Measurements from ENCODE around the gene IQGAP2.
"Not testable (repeated sequence)": the region's sequence is repeated elsewhere in the genome, so short reads cannot be mapped to it uniquely, and the experiment has no call there.

IQGAP2 gene

DNA sequence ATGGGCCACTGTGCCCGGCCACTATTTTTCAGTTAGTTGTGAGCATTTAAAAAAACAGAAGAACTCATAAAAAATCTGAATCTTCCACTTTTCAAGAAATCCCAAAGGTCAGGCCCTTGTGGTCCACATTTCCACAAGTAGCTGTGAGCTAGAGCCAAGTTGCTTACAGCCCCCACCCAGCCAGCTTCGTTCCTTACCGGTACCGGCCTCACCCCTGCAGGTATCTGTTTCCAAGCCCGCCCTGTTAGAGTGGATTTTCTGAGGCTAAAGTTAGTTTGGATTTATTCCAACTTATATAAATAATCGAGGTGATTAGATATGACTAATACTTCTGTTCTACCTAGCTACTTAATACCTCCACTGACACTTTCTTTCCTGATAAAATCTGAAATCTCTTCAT, 139.2 kb downstream of the IQGAP2 start:
- no peak for DNase-seq (ENCODE audit: low read depth in 2 of 2)

DNA sequence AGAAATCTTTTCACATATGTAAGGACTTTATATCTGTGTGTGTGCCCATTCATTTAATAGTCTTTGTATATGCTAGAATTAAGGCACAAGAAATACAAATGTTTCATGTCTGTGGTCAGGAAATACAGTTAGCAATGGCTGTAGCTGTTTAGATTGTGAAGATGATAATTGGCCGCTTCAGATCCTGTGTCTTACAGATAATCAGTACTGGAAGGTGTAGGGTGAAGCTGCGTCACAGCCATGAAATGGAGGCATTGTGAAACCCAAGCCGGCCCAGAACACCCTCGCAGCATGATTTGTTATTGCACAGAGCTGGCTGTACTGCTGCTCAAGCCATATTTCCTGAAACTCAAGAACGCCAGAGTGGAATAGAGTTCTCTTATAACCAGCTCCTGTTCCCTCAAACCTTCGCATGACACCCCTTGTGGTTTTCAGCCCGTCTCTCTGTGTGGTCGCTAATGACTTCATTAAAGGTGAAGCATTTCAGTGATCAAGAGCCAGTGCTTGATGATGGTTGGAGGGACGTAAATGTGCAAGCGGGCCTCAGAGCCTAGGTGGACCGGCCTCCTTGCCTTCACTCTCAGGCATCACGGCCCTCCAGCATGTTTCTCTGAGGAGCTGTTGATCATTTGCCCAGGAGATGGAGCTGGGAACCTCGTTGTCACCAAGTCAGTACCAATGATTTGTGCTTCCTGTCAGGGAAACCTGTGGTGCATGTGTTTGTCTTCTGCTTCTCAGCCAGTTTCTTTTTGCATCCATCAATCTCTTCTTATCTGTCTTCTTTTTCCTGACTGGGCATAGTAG, 140.0 kb downstream of the IQGAP2 start:
- no peak for DNase-seq (ENCODE audit: low read depth in 2 of 2)

- no peak for DNase-seq (ENCODE audit: low read depth in 2 of 2)
Measured at GRCh38 chr5:76544268-76544926, 141.3 kb downstream of the IQGAP2 start.

DNA sequence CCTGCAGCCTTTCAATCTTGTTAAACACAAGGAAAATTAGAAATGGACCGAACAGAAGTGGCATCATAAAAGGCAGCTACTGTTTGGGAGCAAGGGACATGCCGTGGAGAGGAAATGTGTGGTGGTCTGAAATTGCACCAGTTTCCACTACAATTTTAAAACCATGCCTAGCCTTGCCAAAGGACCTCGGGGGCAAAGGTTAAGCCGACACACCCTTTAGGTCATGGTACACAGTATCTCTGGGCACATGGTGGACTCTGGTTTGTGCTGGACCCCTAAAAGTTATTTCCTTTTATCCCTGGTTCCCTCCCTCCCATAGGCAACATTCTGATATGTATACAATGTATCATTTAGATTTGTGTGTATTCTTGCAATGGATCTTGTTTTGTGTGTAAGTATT, 142.1 kb downstream of the IQGAP2 start:
- no peak for DNase-seq (ENCODE audit: low read depth in 2 of 2)

- no peak for DNase-seq (ENCODE audit: low read depth in 2 of 2)
Measured at GRCh38 chr5:76546497-76547102, 143.5 kb downstream of the IQGAP2 start.

DNA sequence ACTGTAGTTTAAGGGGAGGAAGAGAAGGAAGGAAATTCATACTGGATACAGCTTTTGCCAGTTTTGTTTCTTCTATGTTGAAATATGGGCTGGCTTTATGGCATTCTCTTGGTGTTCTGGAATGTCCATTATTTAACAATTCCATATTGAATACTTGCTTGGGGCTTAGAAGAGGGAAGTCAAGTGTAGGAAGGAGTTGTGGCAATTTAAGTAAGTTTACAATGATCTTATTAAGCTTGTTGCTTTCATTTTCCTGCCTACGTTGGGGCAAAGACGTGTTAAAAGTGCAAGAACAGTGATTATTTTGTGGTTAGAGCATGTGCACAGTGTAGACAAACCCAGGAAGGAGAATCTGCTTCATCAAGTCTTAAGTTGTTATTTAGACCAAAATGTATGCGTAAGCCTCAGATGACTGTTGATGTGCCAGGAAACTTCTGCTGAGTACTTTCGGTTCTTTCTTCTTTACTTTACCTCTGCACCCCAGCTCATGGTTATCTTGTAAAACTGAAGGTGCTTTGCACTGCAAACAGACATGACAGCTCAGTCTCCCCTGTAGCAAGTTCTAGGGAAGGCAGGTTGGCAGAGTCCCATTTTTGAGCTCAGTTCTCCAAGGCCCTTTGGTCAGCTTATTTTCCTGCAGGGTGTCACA, 144.3 kb downstream of the IQGAP2 start:
- DNase-seq (ENCODE audit: low read depth in 2 of 2), result no peak

- no peak for DNase-seq (ENCODE audit: low read depth in 2 of 2)
Measured at GRCh38 chr5:76547891-76548524, 144.9 kb downstream of the IQGAP2 start.

DNA sequence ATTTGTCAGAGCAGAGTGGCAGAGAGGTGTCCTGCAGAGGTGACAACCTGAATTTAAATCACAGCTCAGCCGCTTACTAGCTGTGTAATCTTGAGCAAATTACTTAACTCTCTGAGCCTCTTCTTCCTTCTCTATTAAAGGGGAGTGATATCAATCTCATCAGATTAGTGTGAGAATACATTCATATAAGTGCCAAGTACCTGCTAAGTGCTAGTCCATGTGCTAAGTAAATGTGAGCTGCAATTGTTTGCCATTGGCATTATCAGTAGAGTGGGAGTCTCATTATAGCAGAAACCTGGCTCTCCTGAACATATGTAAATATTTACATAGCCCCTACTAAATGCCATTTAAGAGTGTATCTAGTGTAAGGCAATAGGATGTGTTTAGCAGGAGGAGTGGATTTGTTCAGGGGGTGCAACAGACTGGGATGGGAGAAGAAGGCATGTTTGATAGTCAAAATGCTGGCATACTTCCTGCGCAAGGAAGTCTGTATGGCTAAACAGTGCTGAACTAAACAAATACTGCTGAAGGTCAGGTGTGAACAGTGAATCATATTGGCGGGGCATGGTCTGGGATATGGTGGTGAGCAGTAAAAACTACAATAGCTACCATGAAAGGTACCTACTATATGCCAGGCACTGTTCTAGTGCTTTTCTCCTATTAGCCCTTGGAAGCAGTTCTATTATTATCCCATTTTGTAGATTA, 145.6 kb downstream of the IQGAP2 start:
- no peak for DNase-seq (ENCODE audit: low read depth in 2 of 2)

DNA sequence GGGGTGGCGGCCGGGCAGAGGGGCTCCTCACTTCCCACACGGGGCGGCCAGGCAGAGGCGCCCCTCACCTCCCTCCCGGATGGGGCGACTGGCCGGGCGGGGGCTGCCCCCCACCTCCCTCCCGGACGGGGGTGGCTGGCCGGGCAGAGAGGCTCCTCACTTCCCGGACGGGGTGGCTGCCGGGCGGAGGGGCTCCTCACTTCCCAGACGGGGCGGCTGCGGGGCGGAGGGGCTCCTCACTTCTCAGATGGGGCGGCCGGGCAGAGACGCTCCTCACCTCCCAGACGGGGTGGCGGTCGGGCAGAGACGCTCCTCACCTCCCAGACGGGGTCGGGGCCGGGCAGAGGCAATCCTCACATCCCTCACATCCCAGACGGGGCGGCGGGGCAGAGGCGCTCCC, 147.8 kb downstream of the IQGAP2 start:
- DNase-seq (ENCODE audit: low read depth in 2 of 2), result not testable (repeated sequence)

DNA sequence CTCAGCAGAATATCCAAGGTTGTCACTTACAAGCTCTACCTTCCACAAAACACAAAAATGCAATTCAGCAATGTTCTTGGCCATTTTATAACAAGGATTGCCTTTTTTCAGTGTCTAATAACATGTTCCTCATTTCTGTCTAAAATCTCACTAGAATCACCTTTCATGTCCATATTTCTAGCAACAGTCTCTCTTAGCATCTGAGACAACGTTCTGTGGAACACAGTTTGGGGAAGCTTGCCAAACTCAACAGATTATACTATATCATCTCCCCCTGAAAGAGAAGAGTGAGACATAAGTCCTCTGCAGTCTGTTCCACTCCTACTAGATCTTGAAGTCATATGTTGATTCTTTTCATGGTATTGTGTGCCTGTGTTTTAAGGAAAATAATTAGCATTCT, 149.5 kb downstream of the IQGAP2 start:
- DNase-seq (ENCODE audit: low read depth in 2 of 2), result no peak

- DNase-seq (ENCODE audit: low read depth in 2 of 2), result no peak
Measured at GRCh38 chr5:76553251-76553650, 150.2 kb downstream of the IQGAP2 start.

GRCh38 chr5:76555114-76555513, 152.0 kb downstream of the IQGAP2 start:
- DNase-seq (ENCODE audit: low read depth in 2 of 2), result no peak

DNA sequence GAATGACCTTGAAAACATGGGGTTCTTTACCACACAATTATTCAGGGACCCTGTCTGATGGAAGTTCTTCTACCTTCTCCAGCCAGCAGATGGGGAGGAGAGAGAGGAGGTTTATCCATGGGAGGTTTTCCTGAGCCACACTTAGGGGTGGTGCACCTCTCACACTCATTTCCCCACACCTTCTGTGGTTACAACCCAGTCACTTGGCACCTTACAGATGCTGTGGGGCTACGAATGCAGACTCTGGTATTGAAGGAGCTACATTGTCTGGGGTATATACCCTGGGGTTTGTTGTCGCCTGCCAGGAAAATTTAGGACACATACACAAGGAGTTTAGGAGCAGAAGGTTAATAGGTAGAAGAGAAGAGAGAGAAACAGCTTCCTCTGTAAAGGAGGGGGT, 152.6 kb downstream of the IQGAP2 start:
- no peak for DNase-seq (ENCODE audit: low read depth in 2 of 2)

DNA sequence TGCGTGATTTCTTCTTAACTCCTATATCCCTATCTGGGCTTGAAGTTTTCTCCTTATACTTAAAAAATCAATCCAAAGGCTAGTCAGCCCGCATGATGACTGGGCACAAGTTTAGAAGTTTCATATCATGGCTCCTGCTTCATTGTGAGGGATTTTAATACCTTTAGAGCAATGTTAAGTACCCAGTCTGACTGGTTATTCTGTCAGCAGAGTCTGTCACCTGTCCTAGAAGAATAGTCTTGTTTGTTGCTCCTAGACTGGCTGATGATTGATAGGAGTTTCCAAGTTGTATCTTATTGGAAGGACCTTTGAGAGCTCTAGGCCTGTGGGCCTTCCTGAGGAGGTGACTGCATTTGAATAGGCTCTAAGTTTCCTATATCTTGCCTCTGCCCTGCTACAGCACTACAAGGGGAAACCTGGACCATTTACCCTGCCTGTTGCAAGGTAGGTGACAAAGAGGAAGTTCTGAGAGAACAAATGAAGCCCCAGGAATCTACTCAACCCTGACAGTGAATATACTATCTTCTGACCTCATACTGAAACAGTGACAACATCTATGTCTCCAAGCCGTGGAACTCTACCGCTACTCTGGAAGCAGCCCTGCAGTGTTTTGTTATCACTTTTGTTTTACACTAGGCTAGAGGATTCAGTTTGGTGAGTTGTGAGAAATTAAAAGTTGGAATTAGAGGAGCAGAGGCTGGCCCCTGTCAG, 153.6 kb downstream of the IQGAP2 start:
- DNase-seq (ENCODE audit: low read depth in 2 of 2), result no peak

DNA sequence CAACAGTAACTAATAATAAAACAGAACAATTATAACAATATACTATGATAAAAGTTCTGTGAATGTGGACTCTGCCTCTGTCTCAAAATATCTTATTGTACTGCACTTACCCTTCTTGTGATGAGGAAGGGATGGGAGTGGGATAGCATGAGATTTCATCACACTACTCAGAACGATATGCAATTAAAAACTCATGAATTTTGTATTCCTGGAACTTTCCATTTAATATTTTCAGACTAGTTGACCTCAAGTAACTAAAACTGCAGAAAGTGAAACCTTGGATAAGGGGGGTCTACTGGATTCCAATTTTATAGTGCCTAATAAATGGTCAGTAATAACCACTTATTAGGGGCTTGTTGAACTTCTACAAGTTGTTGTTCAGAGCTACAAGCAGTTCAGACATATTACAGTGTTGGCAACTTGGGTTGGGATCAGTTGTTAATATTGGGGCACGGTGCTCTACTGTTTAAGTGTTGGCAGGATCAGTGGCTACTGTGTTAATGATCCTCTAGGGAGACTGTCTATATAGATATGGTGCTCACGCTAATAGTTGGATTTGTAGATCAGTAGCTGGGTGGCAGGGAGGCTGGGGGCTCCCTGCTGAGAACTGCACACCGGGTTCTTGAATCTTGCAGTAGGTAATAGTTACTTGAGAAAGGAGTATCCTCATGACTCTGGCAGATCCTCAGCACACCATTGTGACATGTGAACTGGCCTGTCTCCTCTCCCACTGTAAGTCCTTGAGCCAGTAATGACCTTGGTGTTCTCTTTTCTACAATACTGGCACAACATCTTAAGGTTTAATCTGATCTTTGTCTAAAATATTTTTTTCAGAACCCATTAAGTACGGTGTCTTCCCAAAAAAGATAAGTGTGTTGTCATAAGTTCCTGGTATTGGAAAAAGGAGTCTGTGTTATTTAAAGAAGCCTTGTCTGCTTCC, 158.1 kb downstream of the IQGAP2 start:
- no peak for DNase-seq (ENCODE audit: low read depth in 2 of 2)

DNA sequence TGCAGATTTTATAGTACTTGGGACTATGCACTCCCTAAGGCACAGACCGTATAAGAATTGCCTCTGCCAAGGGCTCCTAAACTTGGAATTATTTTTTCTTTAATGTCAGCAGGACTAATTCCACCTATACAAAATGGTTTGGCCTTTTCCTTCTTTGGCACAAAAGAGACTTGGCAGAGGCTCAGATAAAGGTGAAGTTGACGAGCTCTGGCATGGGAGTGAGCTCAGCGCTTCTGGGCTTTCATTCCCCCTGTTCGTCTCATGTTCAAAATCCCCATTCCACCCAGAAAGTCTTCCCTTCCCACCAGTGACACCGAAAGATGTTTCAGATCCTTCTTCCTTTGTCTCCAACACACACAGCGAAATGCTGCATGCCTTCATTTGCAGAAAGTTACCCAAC, 158.9 kb downstream of the IQGAP2 start:
- no peak for DNase-seq (ENCODE audit: low read depth in 2 of 2)

DNA sequence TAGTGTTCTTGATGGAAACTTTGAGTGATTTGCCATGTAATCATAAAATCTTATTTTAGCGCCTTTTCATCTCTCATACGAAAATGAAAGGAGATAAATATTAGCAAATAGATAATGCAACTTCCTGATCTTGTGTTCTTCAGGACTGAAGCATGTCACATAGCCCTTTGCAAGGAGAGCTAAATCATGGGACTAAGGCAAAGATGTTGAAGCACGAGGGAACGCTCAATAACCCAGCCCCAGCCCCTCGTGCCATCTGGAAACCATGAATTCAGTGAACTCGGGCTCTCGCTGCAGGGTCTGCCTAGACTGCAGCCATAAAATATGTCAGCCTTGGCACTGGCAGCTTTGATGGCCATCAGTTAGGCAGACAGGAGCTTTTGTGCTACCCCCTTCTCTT, 161.9 kb downstream of the IQGAP2 start:
- no peak for DNase-seq (ENCODE audit: low read depth in 2 of 2)

DNA sequence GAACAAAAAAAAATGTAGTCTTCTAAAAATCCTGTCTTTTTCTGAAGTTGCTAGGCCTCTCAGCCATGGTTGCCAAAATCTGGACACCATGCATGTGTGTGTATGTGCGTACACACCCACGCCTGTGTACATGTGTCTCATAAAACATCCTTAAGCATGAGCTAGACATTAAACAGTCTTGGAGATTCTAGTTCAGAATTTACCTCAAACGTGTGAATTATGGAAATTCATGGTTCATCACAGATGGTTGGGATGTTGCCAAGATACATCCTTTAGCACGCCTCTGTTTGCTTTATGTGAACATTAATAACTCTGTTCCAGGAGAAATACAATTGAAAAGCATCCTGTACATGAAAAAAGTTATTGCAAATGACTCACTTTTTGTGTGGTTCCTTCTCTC, 167.1 kb downstream of the IQGAP2 start:
- no peak for DNase-seq (ENCODE audit: low read depth in 2 of 2)

DNA sequence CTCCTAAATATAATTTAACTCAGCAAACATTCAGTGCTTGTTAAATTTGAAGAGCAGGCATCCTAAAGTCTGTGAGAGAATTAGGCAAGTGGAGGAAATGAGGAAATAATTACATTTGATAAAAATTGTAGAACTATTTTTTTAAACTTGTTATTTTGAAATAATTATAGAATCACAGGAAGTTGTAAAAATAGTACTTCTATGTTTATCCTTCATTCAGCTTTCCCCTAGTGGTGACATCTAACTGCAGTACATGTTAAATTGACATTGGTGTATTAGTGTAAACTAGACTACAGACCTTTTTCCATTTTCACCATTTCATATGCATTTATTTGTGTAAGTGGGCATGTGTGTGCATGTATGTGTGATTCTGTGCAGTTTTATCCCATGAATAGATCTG, 168.5 kb downstream of the IQGAP2 start:
- no peak for DNase-seq (ENCODE audit: low read depth in 2 of 2)

DNA sequence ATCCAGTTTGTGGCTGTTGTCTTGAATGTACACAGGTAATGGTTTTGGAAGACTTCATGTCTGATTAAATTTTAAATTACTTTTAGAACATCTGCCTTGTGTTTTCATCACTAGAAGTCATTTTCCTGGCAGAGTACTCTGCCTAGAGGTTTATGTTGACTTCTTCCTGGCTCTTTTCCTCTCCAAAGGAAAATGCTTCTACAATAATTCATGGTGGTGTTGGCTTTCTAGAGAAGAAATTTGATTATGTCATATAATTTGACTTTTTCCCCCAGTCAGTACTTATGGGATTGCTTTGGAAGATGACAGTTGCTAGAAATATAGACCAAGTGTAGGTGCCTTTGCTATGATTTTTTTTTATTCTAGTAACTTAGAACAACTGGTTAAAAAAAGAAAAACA, 173.4 kb downstream of the IQGAP2 start:
- DNase-seq (ENCODE audit: low read depth in 2 of 2), result no peak

All from fibroblast of skin of left biceps (primary cell).